T-helper 1 cell (primary cell): Measurements from ENCODE around the gene PCDHGA11.
"Not testable (repeated sequence)": the region's sequence is repeated elsewhere in the genome, so short reads cannot be mapped to it uniquely, and the experiment has no call there.

Experiments used
- DNase-seq, 5 donors: peaks; one replicate each; pipeline ENCODE4 v3.0.0-alpha.2; 2012 to 2020
- total RNA-seq, 4 donors: gene quantifications; one replicate each; lab custom pipeline; 2026; lab: John Stamatoyannopoulos, UW

The PCDHGA11 gene
- total RNA-seq, result 0 to 0.15 (median 0.14) reads per million in 4 donors

DNA sequence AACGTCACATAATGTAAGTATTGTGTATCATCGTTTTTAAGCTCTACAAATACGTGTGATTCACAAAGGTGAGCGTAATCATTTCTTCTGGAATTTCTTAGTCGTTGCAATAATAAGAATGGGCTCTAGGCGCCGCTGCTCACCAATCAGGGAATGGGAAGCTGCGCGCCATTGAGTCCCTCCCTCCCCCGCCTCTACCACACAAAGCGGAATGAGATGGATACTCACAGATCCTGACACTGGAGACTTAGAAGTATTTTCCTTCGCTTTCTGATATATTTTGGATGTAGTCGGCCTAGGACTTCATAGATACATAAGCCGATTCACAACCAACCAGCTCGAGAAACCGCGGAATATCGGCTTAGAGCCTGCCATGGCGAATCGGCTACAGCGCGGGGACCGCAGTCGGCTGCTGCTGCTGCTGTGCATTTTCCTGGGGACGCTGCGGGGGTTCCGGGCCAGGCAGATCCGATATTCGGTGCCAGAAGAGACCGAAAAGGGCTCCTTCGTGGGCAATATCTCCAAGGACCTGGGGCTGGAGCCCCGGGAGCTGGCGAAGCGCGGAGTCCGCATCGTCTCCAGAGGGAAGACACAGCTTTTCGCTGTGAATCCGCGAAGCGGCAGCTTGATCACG is at the start of gene PCDHGA11:
Gene PCDHGA11 (plus strand): TSS at position 197 of the 634 bp plus-strand sequence. CDS start 177 bp downstream, at position 374.
- DNase-seq, result peak in 2 of 5 donors; percentile 27 to 35

GRCh38 chr5:141371572-141372475 is 49.0 kb upstream of the PCDHGA11 start:
- DNase-seq, result no peak

DNA sequence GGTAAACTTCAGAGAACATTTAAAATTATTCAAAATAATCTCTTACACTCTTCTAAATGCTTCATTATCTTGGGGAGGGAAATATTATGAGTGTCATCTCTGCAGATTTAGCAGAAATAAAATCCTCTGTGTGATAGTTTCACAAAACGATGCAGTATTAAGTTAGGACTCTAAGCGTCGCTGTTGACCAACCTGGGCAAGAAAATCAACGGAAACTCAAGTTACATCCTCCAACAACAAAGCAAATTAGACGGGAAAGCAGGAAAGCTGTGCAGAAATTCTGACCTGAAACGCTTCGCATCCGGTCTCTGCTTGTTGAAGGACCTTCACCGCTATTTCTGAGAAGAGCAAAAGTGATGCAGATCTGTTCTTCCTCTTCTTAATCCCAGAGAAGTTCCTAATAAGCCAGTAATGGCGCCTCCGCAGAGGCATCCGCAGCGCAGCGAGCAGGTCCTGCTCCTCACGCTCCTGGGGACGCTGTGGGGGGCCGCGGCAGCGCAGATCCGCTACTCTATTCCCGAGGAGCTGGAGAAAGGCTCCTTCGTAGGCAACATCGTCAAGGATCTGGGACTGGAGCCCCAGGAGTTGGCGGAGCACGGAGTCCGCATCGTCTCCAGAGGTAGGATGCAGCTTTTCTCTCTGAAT is 47.1 kb upstream of the PCDHGA11 start, which contains the start of gene PCDHGA6:
Gene PCDHGA6 (plus strand): TSS at position 219 of the 645 bp plus-strand sequence. CDS start 193 bp downstream, at position 412.
- DNase-seq, result no peak

DNA sequence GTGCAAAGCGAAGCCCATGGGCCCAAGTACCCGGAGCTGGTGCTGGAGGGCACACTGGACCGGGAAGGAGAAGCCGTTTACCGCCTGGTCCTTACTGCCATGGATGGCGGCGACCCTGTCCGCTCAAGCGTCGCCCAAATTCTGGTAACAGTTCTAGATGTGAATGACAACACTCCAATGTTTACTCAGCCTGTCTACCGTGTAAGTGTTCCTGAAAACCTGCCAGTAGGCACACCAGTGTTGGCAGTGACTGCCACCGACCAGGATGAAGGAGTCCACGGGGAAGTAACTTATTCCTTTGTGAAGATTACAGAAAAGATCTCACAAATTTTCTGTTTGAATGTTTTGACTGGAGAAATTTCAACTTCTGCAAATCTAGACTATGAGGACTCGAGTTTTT is 46.2 kb upstream of the PCDHGA11 start:
- no peak for DNase-seq

- not testable (repeated sequence) for DNase-seq
Observed at GRCh38 chr5:141375444-141376155, 45.3 kb upstream of the PCDHGA11 start.

- DNase-seq, result no peak
Observed at GRCh38 chr5:141382469-141383294, 38.2 kb upstream of the PCDHGA11 start, which contains the start of gene PCDHGA7. Gene PCDHGA7 (plus strand): TSS chr5:141382742. CDS start chr5:141382900, 158 bp downstream.

- DNase-seq, result no peak
Observed at GRCh38 chr5:141383345-141383744, 37.5 kb upstream of the PCDHGA11 start.

DNA sequence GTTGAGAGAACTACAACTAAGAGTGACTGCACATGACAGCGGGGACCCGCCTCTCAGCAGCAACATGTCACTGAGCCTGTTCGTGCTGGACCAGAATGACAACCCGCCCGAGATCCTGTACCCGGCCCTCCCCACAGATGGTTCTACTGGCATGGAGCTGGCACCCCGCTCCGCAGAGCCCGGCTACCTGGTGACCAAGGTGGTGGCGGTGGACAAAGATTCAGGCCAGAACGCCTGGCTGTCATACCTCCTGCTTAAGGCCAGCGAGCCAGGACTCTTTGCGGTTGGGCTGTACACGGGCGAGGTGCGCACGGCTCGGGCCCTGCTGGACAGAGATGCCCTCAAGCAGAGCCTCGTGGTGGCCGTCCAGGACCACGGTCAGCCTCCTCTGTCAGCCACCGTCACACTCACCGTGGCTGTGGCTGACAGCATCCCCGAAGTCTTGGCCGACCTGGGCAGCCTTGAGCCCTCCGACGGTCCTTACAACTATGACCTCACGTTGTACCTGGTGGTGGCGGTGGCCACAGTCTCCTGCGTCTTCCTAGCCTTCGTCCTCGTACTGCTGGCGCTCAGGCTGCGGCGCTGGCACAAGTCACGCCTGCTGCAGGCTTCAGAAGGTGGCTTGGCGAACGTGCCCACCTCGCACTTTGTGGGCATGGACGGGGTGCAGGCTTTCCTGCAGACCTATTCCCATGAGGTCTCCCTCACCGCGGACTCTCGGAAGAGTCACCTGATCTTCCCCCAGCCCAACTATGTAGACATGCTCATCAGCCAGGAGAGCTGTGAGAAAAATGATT is 36.2 kb upstream of the PCDHGA11 start:
- DNase-seq, result no peak

DNA sequence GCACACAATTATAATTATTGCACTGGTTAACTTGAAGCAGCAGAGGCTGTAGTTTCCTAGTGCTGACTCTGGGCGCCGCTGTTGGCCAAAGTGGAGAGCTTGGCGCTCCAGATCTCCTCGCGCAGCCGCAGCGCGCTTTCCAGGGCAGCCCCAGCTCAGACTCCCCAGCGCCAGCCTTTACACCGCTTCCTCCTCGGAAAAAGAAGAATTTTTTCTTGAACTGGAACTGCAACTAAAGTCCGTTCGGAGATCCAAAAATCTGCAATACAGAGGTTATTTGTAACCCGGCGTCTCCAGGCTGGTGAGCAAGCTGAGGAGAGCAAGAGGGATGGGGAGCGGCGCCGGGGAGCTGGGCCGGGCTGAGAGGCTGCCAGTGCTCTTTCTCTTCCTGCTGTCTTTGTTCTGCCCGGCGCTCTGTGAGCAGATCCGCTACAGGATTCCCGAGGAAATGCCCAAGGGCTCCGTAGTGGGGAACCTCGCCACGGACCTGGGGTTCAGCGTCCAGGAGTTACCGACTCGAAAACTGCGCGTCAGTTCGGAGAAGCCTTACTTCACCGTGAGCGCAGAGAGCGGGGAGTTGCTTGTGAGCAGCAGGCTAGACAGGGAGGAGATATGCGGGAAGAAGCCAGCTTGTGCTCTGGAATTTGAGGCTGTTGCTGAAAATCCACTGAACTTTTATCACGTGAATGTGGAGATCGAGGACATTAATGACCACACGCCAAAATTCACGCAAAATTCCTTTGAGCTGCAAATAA is 33.1 kb upstream of the PCDHGA11 start, which contains the start of gene PCDHGB4:
Gene PCDHGB4 (plus strand): TSS at position 142 of the 755 bp plus-strand sequence. CDS start 187 bp downstream, at position 329.
- not testable (repeated sequence) for DNase-seq

GRCh38 chr5:141388661-141389060 is 32.2 kb upstream of the PCDHGA11 start:
- no peak for DNase-seq

- no peak for DNase-seq
Observed at GRCh38 chr5:141389153-141390042, 31.5 kb upstream of the PCDHGA11 start.

GRCh38 chr5:141392429-141393198 is 28.2 kb upstream of the PCDHGA11 start, which contains the start of gene PCDHGA8:
Gene PCDHGA8 (plus strand): TSS chr5:141392633. CDS start chr5:141392814, 181 bp downstream.
- DNase-seq, result no peak

DNA sequence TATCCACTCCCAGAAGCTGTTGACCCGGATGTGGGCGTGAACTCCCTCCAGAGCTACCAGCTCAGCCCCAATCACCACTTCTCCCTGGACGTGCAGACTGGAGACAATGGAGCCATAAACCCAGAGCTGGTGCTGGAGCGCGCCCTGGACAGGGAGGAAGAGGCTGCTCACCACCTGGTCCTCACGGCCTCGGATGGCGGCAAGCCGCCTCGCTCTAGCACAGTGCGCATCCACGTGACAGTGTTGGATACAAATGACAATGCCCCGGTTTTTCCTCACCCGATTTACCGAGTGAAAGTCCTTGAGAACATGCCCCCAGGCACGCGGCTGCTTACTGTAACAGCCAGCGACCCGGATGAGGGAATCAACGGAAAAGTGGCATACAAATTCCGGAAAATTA is 27.6 kb upstream of the PCDHGA11 start:
- DNase-seq, result no peak

DNA sequence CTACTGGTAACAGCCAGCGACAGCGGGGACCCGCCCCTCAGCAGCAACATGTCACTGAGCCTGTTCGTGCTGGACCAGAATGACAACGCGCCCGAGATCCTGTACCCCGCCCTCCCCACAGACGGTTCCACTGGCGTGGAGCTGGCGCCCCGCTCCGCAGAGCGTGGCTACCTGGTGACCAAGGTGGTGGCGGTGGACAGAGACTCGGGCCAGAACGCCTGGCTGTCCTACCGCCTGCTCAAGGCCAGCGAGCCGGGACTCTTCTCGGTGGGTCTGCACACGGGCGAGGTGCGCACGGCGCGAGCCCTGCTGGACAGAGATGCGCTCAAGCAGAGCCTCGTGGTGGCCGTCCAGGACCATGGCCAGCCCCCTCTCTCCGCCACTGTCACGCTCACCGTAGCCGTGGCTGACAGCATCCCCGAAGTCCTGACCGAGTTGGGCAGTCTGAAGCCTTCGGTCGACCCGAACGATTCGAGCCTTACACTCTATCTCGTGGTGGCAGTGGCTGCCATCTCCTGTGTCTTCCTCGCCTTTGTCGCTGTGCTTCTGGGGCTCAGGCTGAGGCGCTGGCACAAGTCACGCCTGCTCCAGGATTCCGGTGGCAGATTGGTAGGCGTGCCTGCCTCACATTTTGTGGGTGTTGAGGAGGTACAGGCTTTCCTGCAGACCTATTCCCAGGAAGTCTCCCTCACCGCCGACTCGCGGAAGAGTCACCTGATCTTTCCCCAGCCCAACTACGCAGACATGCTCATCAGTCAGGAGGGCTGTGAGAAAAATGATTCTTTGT is 26.3 kb upstream of the PCDHGA11 start:
- DNase-seq, result not testable (repeated sequence)

DNA sequence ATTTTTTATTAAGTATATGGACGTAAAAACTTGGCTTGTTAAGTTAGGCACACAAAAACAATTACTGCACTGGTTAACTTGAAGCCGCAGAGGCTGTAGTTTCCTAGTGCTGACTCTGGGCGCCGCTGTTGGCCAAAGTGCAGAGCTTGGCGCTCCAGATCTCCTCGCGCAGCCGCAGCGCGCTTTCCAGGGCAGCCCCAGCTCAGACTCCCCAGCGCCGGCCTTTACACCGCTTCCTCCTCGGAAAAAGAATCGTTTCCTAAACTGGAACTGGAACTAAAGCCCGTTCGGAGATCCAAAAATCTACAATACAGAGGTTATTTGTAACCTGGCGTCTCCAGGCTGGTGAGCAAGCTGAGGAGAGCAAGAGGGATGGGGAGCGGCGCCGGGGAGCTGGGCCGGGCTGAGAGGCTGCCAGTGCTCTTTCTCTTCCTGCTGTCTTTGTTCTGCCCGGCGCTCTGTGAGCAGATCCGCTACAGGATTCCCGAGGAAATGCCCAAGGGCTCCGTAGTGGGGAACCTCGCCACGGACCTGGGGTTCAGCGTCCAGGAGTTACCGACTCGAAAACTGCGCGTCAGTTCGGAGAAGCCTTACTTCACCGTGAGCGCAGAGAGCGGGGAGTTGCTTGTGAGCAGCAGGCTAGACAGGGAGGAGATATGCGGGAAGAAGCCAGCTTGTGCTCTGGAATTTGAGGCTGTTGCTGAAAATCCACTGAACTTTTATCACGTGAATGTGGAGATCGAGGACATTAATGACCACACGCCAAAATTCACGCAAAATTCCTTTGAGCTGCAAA is 22.9 kb upstream of the PCDHGA11 start, which contains the start of gene PCDHGB5:
Gene PCDHGB5 (plus strand): TSS at position 192 of the 796 bp plus-strand sequence. CDS start 181 bp downstream, at position 373.
- DNase-seq, result peak in 2 of 5 donors; percentile 18 to 24

GRCh38 chr5:141398608-141399007 is 22.2 kb upstream of the PCDHGA11 start:
- no peak for DNase-seq
